SIG-M5 (cell line): ENCODE results near the gene BRSK2.
"Not testable (repeated sequence)": the region's sequence is repeated elsewhere in the genome, so short reads cannot be mapped to it uniquely, and the experiment has no call there.

Experiments used
- DNase-seq: peaks from one replicate; lab custom pipeline; 2025; lab: John Stamatoyannopoulos, UW

Gene BRSK2

DNA sequence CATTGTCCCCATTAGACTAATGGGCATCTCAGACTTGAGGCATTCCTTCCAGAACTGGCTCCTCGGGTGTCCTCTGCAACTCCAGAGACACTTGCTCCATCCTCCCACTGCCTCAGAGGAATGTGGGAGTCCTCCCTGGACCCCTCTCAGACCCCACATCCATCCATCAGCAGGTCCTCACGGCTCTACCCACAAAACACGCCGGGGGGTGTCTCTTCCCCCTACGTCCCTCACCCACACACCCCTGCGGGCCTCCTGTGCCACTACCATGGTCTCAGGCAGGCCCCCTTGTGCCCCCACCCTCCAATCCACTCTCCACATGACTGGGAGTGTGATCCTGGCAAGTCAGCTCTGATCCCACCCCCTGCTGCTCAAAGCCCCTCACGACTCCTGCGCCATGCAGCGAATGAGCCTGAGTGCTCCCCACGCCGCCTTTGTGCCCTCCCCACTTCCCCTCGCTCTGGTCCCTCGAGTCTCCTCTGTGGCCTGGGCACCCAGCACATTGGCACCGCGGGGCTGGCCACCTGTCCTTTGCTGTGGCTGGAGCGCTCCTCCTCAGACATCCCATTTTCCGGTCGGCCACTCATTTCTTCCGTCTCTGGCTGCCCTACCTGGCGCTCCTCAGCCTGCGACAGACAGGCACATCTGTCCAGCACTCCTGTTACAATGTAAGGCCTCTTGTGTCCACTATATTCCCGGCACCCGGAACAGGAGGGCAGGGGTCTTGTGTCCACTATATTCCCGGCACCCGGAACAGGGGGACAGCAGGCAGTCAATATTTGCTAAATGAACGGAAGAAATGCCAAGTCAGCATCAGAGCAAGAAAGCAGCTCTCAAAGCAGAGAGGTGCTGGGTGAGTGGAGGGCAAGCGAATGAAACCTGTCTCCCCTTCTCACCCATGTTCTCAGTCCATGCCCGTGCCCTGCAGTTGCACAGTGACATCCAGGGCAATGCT lies 111.0 kb downstream of the BRSK2 start:
- DNase-seq: no peak

DNA sequence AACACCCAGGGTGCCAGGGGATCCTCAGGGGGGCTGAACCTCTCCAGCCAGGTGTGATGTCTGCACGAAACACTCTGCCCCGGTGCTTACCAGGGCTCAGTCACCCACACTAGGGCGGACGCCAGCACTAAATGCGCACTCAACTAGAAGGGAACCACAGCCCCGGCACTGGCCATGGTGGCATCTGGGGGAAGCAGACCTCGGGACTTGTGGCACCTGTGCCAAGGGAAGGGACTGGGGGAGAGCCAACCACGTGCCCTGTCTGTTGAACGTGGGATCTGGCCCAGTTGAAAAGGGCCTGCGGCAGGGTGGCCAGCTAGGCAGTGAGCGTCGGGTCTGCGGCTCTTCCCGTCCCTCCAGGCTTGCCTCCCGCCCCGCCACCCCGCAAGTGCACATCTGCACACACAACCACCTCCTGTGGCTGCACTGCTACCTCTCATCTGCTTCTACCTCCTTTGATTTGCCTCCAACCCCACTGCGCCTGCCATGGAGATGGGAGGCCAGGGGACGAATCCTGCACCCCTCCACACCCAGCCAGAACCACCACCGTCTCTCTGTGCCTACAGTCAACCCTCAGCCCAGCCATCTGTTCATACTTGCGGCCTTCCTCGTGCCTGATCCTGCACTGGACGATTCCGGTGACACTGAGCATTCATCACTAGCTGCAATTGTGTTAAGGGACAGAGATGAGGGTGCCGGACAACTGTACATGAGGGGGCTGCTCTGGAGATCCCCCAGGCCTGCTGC lies 111.9 kb downstream of the BRSK2 start:
- DNase-seq: no peak

- DNase-seq: no peak
These were observed 112.6 kb downstream of the BRSK2 start for GRCh38 chr11:1502168-1502953.

DNA sequence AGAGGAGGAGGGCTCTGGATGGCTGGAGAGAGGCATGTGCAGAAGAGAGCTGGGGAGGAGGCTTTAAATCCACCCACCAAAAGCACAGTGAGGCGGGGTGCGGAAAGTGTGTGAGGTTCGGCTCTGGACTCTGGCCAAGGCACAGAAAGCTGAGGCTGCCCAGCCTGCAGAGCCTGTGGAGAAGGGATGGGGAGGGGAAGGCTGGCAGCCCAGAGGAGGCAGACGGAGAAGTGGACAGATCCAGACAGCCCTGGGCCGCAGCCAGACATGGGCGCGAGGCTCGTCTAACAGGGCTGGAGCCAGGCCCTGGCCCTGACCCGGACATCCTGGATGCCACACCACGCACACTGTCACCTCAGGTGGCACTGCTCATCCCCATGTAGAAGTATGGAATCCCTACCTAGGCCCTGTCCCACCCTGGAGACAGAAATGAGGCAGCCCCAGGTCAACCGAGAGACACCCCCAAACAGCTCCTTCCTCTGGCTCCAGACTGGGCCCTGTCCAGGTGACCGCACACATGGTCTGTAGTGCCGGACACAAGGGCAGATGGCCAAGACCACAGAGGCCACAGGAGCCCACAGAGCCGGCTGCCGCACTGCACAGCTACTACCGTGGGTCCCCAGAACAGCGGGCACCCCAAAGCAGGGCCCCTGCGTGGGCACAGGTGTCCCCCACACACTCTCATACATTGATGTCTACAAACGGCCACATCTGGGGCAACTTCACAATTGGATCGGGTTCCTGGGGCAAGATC lies 113.4 kb downstream of the BRSK2 start:
- DNase-seq: no peak

GRCh38 chr11:1503708-1504104 lies 114.0 kb downstream of the BRSK2 start:
- no peak for DNase-seq

GRCh38 chr11:1504138-1504537 lies 114.4 kb downstream of the BRSK2 start:
- no peak for DNase-seq

DNA sequence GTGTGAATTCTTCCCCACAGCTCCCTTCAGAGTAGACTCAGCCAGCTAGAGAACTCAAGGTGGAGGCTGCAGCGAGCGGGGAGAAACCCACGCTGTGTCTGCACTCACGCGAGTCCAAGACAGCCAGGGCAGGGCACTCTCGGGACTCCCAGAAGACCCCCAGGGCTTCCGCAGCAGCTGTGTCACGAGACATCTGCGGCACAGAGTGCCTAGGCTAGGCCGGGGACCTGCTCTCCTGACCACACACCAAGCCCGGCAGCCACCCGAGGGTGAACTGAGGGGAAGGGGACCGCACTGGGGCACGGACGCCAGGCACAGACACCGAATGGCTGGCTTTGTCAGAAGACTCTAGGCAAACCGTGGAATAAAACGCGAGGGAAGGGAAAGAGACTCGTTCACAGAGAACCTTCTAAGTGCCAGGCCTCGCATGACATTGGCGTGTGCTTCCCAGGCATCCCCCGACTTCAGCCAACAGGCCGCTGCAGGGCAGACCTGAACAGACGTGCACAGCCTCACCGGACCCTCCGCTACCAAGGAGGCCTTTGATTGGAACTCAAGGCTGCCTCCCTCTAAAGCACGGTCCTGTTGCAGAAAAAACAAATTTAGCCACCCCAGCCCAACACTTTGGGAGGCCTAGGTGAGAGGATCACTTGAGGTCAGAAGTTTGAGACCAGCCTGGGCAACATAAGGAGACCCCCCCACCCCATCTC lies 115.0 kb downstream of the BRSK2 start:
- DNase-seq: no peak

- no peak for DNase-seq
These were observed 115.7 kb downstream of the BRSK2 start for GRCh38 chr11:1505480-1505879.

DNA sequence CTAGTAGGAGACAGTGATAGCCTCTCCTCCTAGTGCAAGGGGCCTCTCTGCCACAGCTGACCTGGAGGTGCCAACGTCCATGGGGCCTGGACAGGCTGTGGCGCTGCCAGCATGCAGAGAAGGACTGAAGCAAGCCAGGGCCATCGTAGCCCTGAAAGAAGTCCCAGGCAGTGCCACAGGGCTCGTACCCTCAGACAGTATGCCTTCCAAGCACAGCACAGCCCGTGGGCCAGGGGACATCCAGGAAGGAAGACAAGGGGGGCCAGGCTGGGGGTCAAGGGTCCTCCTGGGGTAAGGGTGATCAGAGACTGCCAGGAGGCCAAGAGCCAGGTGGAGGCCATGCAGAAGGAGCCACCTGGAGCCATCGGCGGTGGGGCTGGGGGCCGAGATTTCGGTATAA lies 117.2 kb downstream of the BRSK2 start:
- DNase-seq: no peak

DNA sequence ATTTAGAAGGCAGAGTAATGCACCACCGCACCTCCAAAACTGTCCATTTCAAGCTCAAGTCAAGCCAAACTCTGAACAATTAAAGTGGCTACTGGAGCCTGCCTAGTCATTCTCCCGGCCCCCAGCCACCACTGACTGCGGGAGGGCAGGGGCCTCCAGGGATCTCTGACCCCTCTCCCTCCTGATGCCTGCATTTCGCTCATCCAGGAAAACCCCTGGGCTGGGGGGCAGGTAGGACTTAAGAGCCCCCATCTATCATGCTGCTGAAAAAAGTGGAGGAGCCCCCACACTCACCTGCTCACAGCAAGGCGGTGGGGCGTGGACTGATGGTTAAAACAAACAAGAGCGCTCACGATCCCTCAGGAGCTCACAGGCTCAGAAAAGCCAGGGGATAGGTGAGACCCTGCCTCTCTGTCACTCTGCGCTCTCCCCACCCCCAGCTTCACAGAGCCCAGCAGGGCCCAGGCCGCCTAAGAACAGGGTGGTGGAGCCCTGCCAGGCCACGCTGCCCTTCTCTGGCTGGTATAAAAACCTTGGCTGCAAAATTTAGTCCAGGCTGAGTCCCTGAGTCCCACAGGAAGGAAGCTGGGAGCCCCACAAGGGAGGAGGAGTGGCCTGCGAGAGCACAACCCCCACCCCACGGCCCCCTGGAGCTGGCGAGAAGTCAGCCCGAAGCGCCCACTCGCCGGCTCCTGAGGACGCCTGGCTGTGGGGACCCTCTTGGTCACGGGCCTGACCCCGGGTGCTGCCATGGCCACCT lies 117.8 kb downstream of the BRSK2 start:
- DNase-seq: no peak

DNA sequence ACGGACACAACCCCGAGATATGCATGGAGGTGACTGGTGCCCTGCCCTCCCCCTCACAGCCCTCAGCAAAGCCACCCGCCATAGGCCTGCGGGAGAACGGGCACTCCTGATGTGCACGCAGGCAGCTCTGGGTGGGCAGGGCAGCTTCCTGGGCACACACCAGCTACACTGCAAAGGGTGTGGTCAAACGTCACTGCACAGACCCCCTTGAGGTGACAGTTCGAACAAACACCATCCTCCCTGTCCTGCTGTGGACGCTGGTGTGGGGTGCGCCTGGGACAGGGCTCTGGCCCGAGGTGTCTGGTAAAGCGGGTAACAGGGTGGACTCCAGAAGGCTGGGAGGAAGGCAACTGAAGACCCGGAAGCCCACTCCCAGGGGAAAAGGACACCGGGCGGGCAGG lies 118.8 kb downstream of the BRSK2 start:
- no peak for DNase-seq

- DNase-seq: no peak
These were observed 119.3 kb downstream of the BRSK2 start for GRCh38 chr11:1508986-1509385.

DNA sequence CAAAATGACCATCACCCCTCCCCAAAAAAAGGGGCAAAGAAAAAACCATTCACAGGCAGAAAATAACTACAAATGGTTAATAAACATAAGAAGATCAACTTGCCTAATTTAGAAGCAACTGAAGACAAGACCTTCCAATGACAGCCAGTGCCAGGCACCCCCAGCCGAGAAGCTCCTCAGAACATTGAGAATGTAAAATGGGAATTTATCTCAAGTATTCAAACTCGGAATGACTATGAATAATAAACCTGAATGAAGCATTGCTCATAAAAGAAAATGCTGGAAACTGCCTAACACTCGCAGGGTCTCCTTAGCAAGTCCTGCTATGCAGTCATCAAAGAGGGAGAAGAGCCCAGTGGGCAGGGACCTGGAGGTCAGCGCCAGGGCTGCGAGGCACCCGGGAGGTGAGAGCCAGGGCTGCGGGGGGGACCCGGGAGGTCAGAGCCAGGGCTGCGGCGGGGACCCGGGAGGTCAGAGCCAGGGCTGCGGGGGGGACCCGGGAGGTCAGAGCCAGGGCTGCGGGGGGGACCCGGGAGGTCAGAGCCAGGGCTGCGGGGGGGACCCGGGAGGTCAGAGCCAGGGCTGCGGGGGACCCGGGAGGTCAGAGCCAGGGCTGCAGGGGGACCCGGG lies 120.0 kb downstream of the BRSK2 start:
- DNase-seq: no peak

DNA sequence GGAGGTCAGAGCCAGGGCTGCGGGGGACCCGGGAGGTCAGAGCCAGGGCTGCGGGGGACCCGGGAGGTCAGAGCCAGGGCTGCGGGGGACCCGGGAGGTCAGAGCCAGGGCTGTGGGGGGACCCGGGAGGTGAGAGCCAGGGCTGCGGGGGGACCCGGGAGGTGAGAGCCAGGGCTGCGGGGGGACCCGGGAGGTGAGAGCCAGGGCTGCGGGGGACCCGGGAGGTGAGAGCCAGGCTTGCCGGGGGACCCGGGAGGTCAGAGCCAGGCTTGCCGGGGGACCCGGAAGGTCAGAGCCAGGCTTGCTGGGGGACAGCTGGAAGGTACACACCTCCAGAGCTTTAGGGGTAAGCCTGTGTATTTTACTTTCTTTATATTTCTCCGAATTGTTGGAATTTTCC lies 120.6 kb downstream of the BRSK2 start:
- DNase-seq: not testable (repeated sequence)

DNA sequence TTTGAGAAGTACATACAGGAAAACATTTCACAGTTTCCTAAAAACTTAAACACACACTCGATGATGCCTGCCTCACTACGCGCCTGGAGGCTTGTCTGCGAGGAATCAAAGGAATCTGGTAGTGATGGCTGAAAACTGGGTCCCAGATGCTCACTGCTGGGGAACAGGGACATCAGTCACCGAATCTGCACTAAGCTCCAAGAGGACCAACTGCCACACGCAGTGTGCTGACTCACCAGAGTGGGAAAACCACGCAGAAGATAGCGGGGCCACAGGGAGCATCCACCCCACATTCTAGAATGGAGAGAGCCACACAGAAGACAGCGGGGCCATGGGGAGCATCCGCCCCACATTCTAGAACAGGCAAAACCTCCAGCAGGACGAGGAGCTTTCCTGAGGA lies 121.2 kb downstream of the BRSK2 start:
- DNase-seq: no peak

DNA sequence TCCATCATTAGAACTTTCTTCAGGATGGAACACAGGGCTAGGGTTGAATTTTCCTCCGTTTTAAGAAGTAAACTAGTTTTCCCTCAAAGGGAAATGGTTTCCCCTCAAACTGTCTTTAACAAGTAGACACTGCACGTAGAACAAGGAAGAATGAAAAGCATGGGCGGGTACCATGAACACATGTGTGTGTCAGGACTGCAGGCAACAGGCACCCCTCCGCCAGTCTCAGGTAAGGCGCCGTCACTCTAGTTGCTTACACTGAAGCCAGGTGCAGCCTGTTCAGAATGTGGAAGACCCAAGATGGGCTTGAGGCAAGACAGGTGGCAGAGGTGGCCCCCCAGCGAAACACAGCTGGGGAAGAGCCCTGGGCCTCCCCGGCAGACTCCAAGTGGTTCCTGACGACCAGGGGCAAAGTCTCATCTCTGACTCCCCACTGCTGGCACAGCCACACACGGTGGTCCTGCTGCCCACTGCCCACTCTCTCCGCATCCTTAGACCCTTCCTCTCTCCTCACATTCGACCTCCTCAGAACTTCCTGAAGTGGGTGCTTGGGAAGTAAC lies 122.3 kb downstream of the BRSK2 start:
- no peak for DNase-seq
